Measurements from ENCODE around the gene WDR37. TPM values are rescaled to one million over a fixed set of nuclear protein-coding genes. Genes with fewer than 3 reads are reported as not detected.

The WDR37 gene
- total and polyA plus RNA-seq, 2 donors from 2014 or later, result 6.0 to 23.5 TPM

- intact Hi-C loops (cut with DNase I), result no loop called here
- DNase-seq, result no peak
These were observed 71.9 kb downstream of the WDR37 start for GRCh38 chr10:1128115-1128514.

GRCh38 chr10:1128649-1129048, 72.5 kb downstream of the WDR37 start:
- TF ChIP-seq, protein P1, sequence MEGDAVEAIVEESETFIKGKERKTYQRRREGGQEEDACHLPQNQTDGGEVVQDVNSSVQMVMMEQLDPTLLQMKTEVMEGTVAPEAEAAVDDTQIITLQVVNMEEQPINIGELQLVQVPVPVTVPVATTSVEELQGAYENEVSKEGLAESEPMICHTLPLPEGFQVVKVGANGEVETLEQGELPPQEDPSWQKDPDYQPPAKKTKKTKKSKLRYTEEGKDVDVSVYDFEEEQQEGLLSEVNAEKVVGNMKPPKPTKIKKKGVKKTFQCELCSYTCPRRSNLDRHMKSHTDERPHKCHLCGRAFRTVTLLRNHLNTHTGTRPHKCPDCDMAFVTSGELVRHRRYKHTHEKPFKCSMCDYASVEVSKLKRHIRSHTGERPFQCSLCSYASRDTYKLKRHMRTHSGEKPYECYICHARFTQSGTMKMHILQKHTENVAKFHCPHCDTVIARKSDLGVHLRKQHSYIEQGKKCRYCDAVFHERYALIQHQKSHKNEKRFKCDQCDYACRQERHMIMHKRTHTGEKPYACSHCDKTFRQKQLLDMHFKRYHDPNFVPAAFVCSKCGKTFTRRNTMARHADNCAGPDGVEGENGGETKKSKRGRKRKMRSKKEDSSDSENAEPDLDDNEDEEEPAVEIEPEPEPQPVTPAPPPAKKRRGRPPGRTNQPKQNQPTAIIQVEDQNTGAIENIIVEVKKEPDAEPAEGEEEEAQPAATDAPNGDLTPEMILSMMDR (IDR thresholded peaks at IDR 0.05; ENCODE audit: borderline replicate concordance, extremely low read depth, insufficient read depth), result no peak
- Histone ChIP-seq H3K36me3 (ENCODE audit: control insufficient read depth in 2 of 3, insufficient read depth in 3 of 3, low read length in 3 of 3) (peaks cover 0 to 42% (median 27%) of the 10 kb centered on the region in 3 donors), H3K27me3 (ENCODE audit: control insufficient read depth, insufficient read depth, low read length) (no peaks in the 10 kb centered on the region), H3K9ac (ENCODE audit: low read length in 3 of 3) (no peak overlapping the region), H3K9me3 (ENCODE audit: control insufficient read depth in 2 of 3, insufficient read depth in 1 of 3, low read length in 3 of 3) (no peaks in the 10 kb centered on the region), H3K4me3 (ENCODE audit: low read length in 3 of 3) (no peak overlapping the region), H3K4me1 (ENCODE audit: control insufficient read depth in 2 of 3, insufficient read depth in 2 of 3, low read depth in 1 of 3, low read length in 3 of 3) (no peaks in the 10 kb centered on the region), H3K27ac (ENCODE audit: low read depth in 2 of 2, low read length in 2 of 2) (no peak overlapping the region)
- intact Hi-C loops (cut with DNase I), result no loop called here
- FAIRE-seq (no peak), DNase-seq (peak in 1 of 5 donors; percentile 22)

More at GRCh38 chr10:1128115-1128514, 71.9 kb downstream of the WDR37 start:
- no peak for FAIRE-seq
- Histone ChIP-seq H3K9me3 (ENCODE audit: control insufficient read depth in 2 of 3, insufficient read depth in 1 of 3, low read length in 3 of 3) (no peaks in the 10 kb centered on the region), H3K36me3 (ENCODE audit: control insufficient read depth in 2 of 3, insufficient read depth in 3 of 3, low read length in 3 of 3) (peaks cover 0 to 43% (median 27%) of the 10 kb centered on the region in 3 donors), H3K9ac (ENCODE audit: low read length in 3 of 3) (no peak overlapping the region), H3K4me3 (ENCODE audit: low read length in 3 of 3) (no peak overlapping the region), H3K27me3 (ENCODE audit: control insufficient read depth, insufficient read depth, low read length) (no peaks in the 10 kb centered on the region), H3K4me1 (ENCODE audit: control insufficient read depth in 2 of 3, insufficient read depth in 2 of 3, low read depth in 1 of 3, low read length in 3 of 3) (no peaks in the 10 kb centered on the region), H3K27ac (ENCODE audit: low read depth in 2 of 2, low read length in 2 of 2) (no peak overlapping the region)
- TF ChIP-seq, protein P1 (IDR thresholded peaks at IDR 0.05; ENCODE audit: borderline replicate concordance, extremely low read depth, insufficient read depth), result no peak

- TF ChIP-seq, protein P1 (IDR thresholded peaks at IDR 0.05; ENCODE audit: borderline replicate concordance, extremely low read depth, insufficient read depth), result no peak
- H3K36me3 ChIP-seq (ENCODE audit: control insufficient read depth in 2 of 3, insufficient read depth in 3 of 3, low read length in 3 of 3), result peaks cover 0 to 27% (median 18%) of the 10 kb centered on the region in 3 donors
- FAIRE-seq, result no peak
These were observed 74.0 kb downstream of the WDR37 start for GRCh38 chr10:1130226-1130625.

More at GRCh38 chr10:1130226-1130625, 74.0 kb downstream of the WDR37 start:
- no peaks in the 10 kb centered on the region for H3K4me1 ChIP-seq (ENCODE audit: control insufficient read depth in 2 of 3, insufficient read depth in 2 of 3, low read depth in 1 of 3, low read length in 3 of 3)
- intact Hi-C loops (cut with DNase I), result no loop called here
- H3K9me3 ChIP-seq (ENCODE audit: control insufficient read depth in 2 of 3, insufficient read depth in 1 of 3, low read length in 3 of 3), result no peaks in the 10 kb centered on the region
- peak in 1 of 5 donors; percentile 6 for DNase-seq
- H3K27ac ChIP-seq (ENCODE audit: low read depth in 2 of 2, low read length in 2 of 2), result no peak overlapping the region
- H3K4me3 ChIP-seq (ENCODE audit: low read length in 3 of 3), result no peak overlapping the region
- H3K27me3 ChIP-seq (ENCODE audit: control insufficient read depth, insufficient read depth, low read length), result no peaks in the 10 kb centered on the region
- no peak overlapping the region for H3K9ac ChIP-seq (ENCODE audit: low read length in 3 of 3)

Data from kidney (tissue), 14 donors.